OCI-LY7 (cell line): ENCODE data around the gene SLC6A16.

ENCODE experiments used
- CTCF ChIP-seq: fragments of 200-600 bp; sonication (generic); conservative IDR thresholded peaks from 2 replicates; pipeline ENCODE4 v1.5.1; 2014; ENCODE audit warnings: mild to moderate bottlenecking, antibody characterized with exemption, low read length, moderate library complexity, mixed read lengths
- EZH2phosphoT487 ChIP-seq: fragments of 200-600 bp; sonication (generic); IDR thresholded peaks from 2 replicates; pipeline ENCODE4 v1.6.1; 2018; ENCODE audit warnings: low read depth, borderline replicate concordance, mild to moderate bottlenecking, mixed run types, antibody characterized with exemption, low read length, moderate library complexity, mixed read lengths

GRCh38 chr19:49261602-49262001 is 63.4 kb downstream of the SLC6A16 start:
- no peak for TF ChIP-seq CTCF
- TF ChIP-seq EZH2phosphoT487, result no peak
